Left cardiac atrium (tissue), 4 donors: ENCODE measurements around the gene MYO3A. TPM values are rescaled to one million over a fixed set of nuclear protein-coding genes. Genes with fewer than 3 reads are reported as not detected.

Experiments used
- ATAC-seq, 2 donors: fragments of 200-7000 bp; cut with Tn5 transposase; one replicate each; pipeline ENCODE4 v1.9.1; 2020; ENCODE audit warnings: mild to moderate bottlenecking in 2 of 2, moderate library complexity in 2 of 2
- DNase-seq: peaks from one replicate; pipeline ENCODE4 v3.0.0-alpha.2; 2020
- intact Hi-C, 2 donors: fragments of 100-400 bp; cut with DNase I; formaldehyde crosslinking; loops; one replicate each; pipeline versions ENCODE4 v1.14.1 to v1.15.1; 2022 to 2023
- total RNA-seq, 2 donors: library from RNA; stranded (reverse); fragmentation: NEBNext Ultra II Directional; extraction: Animal tissue kit (Norgen Biotek cat#: 25700); gene quantifications; one replicate each; pipeline ENCODE4 v1.2.1, GENCODE V29; 2021
- donor health status: DM: no; HTN: yes; CAD: no.
- donor health status: DM: no; HTN: yes; CAD: no; lungs with severe emphysema.
- donor health status: DM: yes; HTN: yes; CAD: no.
- donor health status: Dilated cardiomyopathy.

Gene MYO3A
- total RNA-seq, 2 donors from 2014 or later, result not detected

DNA sequence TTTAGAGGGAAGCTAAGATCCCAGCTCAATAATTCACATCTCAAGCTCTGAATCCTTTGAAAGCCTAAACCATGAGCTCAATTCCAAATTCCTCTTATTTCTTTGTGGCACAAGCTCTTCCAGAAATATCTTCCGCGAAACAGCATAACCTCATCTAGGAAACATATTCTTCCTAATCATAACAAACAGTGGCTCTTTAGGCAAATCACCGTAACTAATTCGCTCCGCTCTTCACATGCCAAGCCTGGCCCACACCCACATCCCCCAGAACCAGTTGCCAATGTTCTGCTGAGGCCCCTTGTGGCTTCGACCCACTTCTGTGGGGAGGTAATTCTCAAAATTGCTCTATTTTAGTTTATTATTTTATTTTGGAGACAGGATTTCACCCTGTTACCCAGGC lies 301.7 kb downstream of the MYO3A start:
- ATAC-seq (no peak), DNase-seq (no peak)
- intact Hi-C loops, result no loop called here

DNA sequence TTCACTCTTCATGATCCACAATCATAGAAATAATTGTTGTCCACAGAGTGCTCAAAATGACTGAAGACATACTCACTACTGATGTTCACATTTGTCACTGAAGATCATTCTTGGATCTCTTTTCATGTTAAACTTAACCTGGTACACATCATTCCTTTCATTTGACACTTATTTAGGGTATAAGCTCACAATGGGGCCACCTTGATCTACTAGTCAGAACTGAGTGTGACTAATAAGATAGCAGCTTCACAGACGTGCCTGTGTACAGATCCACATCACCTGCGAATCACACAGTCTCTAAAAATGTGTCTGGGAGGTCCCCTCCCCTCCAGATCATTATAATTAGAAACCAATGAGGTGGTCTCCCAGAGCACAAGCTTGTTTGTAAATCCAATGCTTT lies 304.3 kb downstream of the MYO3A start:
- ATAC-seq, result no peak
- intact Hi-C loops, result no loop called here
- no peak for DNase-seq

DNA sequence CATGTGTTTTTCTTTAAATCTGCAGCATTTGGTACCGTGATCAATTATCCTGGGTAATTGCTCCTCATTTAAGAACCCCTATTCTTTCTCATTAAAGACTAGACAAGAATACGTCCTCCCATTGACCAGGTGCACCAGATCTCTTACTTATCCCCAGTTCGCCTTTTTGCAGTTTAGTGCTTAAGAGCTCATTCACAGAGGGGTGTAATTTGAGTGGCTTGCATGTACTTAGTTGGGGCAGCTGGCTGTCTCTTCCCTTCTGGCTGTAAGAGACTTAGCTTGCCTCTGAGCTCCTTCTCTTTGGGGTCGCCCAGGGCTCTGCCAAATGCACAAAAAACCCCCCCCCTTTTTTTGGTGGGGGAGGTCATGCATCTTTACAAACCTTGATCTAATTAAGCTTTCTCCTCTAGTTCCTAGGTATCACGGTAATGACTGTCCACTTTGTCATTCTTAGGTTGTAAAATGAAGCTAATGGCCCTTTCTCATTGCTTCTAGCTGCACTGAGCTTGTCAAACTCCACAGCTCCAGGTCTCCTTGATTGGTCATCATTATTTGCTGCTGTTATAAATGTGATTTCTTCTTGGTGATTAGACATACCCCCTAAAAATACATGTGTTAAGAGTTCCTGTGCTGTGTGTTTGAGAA lies 308.8 kb downstream of the MYO3A start:
- ATAC-seq (no peak), DNase-seq (no peak)
- intact Hi-C loops, result no loop called here

- intact Hi-C loops, result no loop called here
- DNase-seq, result no peak
- ATAC-seq, result no peak
Measured at GRCh38 chr10:26243351-26243720, 309.3 kb downstream of the MYO3A start.

DNA sequence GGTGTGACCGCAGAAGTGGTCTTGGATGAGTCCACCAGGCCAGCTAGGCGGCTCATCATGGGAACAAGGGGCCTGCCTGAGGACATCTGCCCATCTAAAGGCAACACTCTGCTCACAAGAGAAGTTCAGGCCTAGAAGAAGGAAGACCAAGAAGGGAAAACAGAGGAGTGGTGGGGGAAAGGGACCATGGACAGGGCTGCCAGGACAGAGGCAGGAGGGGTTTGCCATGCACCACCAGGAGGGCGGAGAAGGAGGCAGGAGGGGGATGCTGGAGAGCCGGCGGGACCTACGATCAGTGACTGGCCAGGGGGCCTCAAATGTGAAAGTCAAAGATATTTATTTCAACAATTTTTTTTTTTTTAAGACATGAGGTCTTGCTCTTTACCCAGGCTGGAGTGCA lies 315.7 kb downstream of the MYO3A start:
- intact Hi-C loops, result no loop called here
- no peak for ATAC-seq
- no peak for DNase-seq

- ATAC-seq (no peak), DNase-seq (no peak)
- intact Hi-C loops, result no loop called here
Measured at GRCh38 chr10:26251925-26252324, 317.9 kb downstream of the MYO3A start.

GRCh38 chr10:26254616-26255015 lies 320.6 kb downstream of the MYO3A start:
- DNase-seq (no peak), ATAC-seq (no peak)
- intact Hi-C loops, result no loop called here

DNA sequence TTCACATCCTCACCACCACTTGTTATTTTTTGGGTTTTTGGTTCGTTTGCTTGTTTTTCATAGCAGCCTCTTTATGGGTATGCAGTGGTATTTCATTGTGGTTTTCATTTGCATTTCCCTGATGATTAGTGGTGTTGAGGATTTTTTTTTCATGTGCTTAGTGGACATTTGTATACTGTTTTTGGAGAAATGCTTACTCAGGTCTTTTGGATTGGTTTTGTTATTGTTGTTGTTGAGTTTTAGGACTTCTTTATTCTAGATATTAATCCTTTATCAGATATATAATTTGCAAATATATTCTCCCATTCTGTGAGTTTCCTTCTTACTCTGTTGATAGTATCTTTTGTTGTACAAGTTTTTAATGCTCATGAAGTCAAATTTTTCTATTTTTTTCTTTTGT lies 325.3 kb downstream of the MYO3A start:
- intact Hi-C loops, result no loop called here
- ATAC-seq, result no peak

More for the DNA sequence above, 325.3 kb downstream of the MYO3A start:
- no peak for DNase-seq
